RWPE2 (cell line): Measurements from ENCODE around the gene MILR1.

ENCODE experiments used
- ATAC-seq: fragments of 200-7000 bp; cut with Tn5 transposase; 3 replicates; pipeline ENCODE4 v1.9.1; 2021; ENCODE audit warnings: low read depth
- DNase-seq: peaks from one replicate; pipeline ENCODE4 v3.0.0-alpha.2; 2020; ENCODE audit warnings: low spot score
- H3K27ac ChIP-seq: fragments of 450-650 bp; 2 replicates; pipeline ENCODE4 v1.5.1; 2017; ENCODE audit warnings: mild to moderate bottlenecking; ENCODE audit not compliant: poor library complexity, severe bottlenecking
- H3K27me3 ChIP-seq: fragments of 250-450 bp; sonication (Bioruptor Pico); 2 replicates; pipeline ENCODE4 v1.5.1; 2021; ENCODE audit warnings: mild to moderate bottlenecking, moderate library complexity; ENCODE audit not compliant: insufficient read depth, poor library complexity, severe bottlenecking
- H3K36me3 ChIP-seq: fragments of 250-450 bp; sonication (Bioruptor Pico); 2 replicates; pipeline ENCODE4 v1.5.1; 2020; ENCODE audit warnings: low read depth, mild to moderate bottlenecking, moderate library complexity
- H3K4me1 ChIP-seq: fragments of 250-450 bp; sonication (Bioruptor Pico); 2 replicates; pipeline ENCODE4 v1.5.1; 2021; ENCODE audit warnings: mild to moderate bottlenecking, moderate library complexity; ENCODE audit not compliant: insufficient read depth, poor library complexity, severe bottlenecking
- H3K4me3 ChIP-seq: fragments of 250-450 bp; sonication (Bioruptor Pico); 2 replicates; pipeline ENCODE4 v1.5.1; 2021; ENCODE audit warnings: mild to moderate bottlenecking, moderate library complexity; ENCODE audit not compliant: severe bottlenecking
- H3K9me3 ChIP-seq: fragments of 250-450 bp; sonication (Bioruptor Pico); 2 replicates; pipeline ENCODE4 v1.5.1; 2021; ENCODE audit warnings: mild to moderate bottlenecking, moderate library complexity; ENCODE audit not compliant: severe bottlenecking
- CTCF ChIP-seq: fragments of 450-650 bp; IDR thresholded peaks from one replicate; pipeline ENCODE4 v1.5.1; 2017; ENCODE audit warnings: mild to moderate bottlenecking, moderate library complexity; ENCODE audit not compliant: poor library complexity, severe bottlenecking

Gene MILR1

DNA sequence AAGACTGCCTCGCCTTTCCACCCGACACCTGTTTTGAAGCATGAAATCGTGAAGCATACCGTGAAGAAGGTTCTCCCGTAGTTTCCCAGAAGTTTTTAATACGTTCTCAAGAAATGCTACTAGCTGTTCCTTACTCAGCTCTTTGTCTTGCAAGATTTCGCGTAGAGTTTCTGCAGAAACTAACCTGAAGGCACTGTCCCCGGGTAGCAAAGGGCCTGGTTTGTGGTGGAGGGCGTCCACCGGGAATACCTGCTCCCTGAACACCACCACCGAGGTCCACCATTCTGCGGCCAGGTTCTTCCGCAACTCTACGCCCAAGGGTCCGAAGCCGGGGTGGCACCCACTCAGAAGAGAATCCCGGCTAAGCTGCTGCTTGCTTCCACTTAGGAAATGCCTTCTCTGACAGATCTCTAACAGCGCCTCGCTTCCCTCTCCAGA lies 47.5 kb downstream of the MILR1 start:
- Histone ChIP-seq H3K4me3 (peak overlapping the region; percentile 62), H3K9me3 (no peaks in the 10 kb centered on the region), H3K4me1 (peaks cover 24% of the 10 kb centered on the region), H3K36me3 (peaks cover 74% of the 10 kb centered on the region), H3K27me3 (no peaks in the 10 kb centered on the region), H3K27ac (peak overlapping the region; percentile 86)
- DNase-seq = no peak
- no peak for ATAC-seq
- TF ChIP-seq CTCF = no peak

- ATAC-seq (peak; percentile 79), DNase-seq (peak; percentile 95)
- peak; percentile 62 for TF ChIP-seq CTCF
- Histone ChIP-seq H3K36me3 (peaks cover 74% of the 10 kb centered on the region), H3K4me1 (peaks cover 24% of the 10 kb centered on the region), H3K27me3 (no peaks in the 10 kb centered on the region), H3K4me3 (peak within 1 kb of the TSS; percentile 62), H3K27ac (peak within 1 kb of the TSS; percentile 86), H3K9me3 (no peaks in the 10 kb centered on the region)
Observed at GRCh38 chr17:64496786-64497564, 48.1 kb downstream of the MILR1 start, which contains the start of gene POLG2. Gene POLG2, minus strand, starts transcription at chr17:64497054. Its CDS starts 86 bp downstream, at chr17:64496968.

GRCh38 chr17:64497565-64498035 lies 48.7 kb downstream of the MILR1 start:
- Histone ChIP-seq H3K27me3 (no peaks in the 10 kb centered on the region), H3K9me3 (no peaks in the 10 kb centered on the region), H3K36me3 (peaks cover 74% of the 10 kb centered on the region), H3K27ac (peak overlapping the region; percentile 86), H3K4me1 (peaks cover 24% of the 10 kb centered on the region), H3K4me3 (peak overlapping the region; percentile 62)
- ATAC-seq (no peak), DNase-seq (no peak)
- TF ChIP-seq CTCF = peak; percentile 42

DNA sequence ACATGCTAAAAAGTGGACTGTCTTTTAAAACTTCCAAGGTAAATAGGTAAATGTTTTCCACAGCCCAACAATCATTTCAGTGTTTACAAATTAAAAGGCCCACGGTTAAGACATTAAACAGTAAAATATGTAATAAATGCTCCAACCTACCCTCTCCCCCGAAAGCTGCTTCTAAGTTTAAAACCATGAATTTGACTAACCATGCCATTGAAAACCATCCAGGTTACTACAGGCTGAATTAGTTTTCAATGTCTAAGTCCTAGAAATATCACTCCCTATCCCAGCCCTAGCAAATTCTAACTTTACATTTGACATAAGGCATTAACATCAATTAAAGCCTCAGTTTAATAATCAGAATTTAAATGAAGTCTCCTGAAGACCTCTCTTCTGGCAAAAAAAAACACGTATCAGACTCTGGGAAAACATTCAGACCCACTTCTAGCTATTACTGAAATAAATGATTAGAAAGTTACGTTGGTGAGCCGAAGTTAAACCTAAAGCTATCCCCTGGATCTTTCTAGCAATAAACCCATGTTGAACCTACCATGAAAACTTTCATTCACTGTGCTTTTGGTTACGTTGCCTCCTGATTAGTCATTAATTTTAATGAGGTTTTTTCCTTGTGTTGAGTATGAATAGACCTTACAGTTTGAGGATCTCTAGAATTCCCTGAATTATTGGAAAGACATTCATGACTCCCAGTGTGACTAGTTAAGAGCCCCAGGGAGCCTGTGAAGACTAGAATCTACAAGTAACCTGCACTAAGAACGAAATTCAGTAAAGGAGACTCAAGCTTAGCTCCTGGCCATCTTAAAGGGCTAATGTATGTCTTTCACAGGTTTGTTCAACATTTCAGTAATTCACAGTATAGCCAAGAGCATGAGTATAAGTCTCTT lies 49.6 kb downstream of the MILR1 start:
- Histone ChIP-seq H3K9me3 (no peaks in the 10 kb centered on the region), H3K36me3 (peaks cover 74% of the 10 kb centered on the region), H3K27ac (peak overlapping the region; percentile 86), H3K4me1 (peaks cover 31% of the 10 kb centered on the region), H3K4me3 (no peak overlapping the region), H3K27me3 (no peaks in the 10 kb centered on the region)
- ATAC-seq (no peak; the same call in 2 of the 3 replicates), DNase-seq (no peak)
- TF ChIP-seq CTCF = no peak
